HG02798 (cell line): ENCODE measurements around the gene TOP2B.
A peak's percentile ranks its signal among the peaks of the same experiment; 100 is the strongest.

ENCODE experiments used
- ATAC-seq: cut with Tn5 transposase; IDR thresholded peaks from one replicate; pipeline ENCODE4 v1.9.1; 2021; ENCODE audit warnings: mild to moderate bottlenecking; ENCODE audit not compliant: unreplicated experiment, poor library complexity

Gene TOP2B

DNA sequence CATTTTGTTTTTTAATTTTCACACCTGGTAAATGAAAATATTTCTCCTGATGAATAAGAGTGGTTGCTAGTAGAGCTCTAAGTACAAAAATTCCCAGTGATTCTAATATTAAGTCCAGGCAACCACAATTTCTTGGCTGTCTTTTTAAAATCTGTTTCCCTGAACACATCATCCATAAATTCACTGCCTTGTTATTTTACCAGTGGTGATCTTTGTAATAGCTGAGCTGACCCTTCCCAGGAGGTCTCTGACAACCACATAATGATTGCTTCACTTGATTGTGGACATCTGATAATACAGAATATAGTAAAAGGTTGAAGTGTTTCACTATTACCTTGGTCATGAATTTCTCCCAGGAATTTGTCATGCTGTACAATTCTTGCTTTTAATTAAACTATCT is 13.9 kb upstream of the TOP2B start:
- no peak for ATAC-seq

DNA sequence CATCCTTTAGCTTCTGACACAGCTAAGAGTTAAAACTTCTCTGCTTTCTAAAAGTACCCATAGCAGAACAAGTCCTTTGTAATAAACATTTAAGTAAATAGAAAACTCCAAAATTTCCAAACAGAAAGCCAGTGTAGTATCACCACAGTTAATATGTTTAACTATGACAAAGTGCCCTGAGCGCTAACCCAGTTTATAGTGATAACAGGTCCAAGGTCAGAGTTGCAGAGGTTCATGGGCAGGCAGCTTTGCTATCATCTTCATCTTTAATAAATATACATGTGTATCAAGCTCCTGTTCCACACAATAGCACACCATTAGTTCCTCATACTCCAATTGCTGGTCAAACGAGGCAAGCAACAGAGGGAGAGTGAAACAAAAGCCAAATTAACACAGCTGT is 12.4 kb upstream of the TOP2B start:
- no peak for ATAC-seq

DNA sequence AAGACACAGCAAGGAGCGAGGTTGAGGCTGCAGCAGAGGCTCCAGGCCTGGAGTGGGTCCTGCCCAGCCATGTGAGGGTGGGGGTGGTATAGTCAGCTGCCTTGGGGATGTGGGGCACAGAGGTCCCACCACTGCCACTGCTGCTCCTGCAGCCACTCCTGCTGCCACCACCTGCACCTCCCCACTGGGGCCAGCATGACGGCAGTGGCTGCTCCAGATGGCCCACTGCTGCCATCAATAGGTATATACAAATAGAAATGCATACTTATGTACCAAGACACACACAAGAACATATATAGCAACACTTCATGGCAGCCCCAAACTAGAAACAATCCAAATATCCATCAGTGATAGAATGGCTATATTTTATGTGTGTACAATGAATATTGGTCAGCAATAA is 10.0 kb upstream of the TOP2B start:
- no peak for ATAC-seq

DNA sequence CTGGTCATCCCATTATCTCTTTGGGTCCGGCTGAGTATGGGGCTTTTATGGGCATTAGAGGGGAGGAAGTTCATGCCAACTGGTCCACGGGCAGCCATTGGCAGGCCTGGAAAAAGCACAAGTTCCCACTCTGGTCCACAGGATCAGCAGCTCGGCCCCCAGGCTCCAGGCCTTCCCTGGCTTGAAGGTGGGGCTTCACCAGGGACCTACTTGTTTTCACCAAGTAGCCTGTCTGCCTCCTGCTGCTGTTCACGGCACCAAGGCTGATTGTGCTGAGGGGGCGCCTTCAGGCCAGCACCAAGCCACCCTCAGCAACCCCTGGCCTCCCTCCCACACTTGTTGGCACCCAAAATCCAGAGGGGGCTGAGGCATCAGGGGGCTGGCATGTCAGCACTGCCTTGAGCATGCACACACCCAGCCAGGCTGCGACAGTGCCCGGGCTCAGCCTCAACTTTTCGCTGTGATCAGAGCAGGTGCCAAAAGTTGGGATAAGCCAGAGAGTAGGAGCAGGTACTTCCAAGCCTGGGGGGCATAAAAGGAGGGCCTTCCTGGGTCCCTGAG is 9.1 kb upstream of the TOP2B start:
- no peak for ATAC-seq

DNA sequence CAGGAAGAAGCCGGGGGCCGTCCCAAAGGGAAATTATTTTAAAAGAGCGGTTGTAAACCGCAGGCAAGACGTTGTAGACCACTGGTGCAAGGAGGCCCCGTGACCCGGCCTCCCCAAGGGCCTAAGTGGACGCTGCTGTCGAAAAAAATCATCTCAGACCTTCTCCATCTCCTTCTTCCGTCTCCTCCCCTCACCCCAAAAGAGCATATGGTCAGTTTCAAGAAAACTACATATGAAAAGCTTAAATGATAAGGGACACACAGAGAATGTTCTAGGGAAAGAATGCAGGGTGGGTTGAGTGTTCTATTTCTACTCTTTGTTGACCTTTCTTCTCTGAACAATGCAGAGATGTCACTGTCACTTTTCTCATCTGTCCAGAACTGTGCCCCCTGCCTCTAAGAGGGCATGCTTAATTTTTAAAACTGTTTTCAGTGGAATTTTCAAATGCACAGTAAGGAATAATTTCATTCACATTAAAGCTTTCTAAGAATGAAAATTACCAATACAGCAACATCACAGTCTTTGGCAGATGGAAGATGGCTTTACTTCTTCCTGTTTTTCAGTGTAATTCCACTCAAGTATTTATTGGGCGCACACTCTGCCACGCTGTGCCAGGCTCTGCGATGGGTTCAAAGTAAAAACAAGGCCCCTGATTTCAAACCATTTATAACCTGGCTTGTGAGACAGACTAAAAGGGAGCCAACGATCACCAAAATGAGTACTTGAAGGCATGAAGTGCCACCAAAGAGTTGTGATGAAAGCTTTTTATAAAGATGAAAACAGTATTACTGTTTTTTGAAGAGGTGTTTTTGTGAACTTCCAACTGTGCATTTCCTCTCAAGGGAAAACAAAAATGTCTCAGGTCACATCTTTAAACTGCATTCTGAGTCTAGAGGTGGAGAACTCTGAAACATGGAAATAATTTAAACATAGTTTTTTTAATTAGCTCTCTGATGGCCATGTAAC is 891 bp upstream of the TOP2B start:
- ATAC-seq: peak; percentile 24

DNA sequence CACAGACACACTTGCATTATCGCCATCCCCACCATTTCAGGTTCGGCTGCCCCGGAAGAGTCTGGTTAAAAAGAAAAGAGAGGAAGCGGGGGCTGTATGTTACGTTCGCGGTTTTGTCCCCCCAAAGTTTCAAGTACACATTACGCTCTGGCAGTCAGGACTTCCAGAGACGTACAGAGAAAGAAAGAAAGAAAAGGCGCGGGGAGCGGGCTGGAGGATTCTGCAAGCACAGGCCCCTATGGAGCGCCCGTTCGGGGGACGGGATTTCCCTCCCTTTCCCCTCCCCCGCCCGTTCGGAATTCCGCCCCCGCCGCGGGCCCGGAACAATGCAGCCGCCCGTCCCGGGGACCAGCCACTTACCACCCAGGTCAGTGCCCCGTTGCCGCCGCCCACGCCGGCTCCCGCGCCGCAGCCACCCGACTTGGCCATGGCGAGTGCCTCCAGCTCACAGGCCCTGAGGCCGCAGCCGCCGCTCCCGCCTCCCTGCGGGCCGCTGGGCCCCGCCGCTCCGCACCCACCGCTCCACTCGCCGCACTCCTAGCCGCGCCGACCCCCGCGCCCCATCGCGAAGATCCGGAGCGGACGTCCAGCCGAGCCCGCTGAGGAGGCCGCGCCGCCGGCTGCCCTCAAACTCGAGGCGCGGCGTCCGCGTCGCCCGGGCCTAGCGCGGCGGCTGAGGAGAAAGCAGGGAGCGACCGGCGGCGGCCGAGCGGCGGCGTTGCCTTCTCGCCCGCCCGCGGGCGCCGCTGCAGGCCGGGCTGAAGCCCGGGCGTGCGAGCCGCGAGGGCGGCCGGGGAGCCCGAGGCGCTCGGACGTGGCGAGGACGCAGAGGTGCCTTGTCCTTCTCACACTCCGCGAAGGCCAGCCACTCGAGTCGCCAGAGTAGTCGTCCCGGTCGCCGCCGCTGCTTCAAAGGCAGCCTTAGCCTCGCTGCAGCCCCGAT is 567 bp downstream of the TOP2B start:
- peak; percentile 35 for ATAC-seq

DNA sequence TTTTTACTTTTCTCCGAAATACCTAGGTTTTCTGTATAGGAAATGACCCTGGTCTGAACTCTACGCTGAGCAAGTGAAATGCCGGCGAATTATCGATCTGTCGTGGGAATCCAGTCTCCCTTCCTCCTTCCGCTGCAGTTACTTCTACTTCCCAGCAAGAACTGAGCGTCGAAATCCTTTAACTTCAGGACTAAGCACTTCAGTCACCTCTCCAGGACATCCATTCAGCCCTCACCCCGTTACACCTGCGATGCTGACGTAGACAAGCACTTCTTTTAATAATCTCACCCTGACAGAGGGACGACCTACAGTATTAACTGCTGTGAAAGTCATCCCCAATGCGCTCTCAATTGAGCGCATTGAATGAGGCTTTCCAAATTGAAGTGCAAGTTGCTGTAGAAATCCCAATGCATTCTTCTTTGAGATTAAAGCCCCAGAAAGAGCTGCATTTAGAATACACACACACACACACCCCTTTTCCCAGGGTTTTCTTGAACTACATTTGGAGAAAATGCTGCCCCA is 1.3 kb downstream of the TOP2B start:
- ATAC-seq: no peak

DNA sequence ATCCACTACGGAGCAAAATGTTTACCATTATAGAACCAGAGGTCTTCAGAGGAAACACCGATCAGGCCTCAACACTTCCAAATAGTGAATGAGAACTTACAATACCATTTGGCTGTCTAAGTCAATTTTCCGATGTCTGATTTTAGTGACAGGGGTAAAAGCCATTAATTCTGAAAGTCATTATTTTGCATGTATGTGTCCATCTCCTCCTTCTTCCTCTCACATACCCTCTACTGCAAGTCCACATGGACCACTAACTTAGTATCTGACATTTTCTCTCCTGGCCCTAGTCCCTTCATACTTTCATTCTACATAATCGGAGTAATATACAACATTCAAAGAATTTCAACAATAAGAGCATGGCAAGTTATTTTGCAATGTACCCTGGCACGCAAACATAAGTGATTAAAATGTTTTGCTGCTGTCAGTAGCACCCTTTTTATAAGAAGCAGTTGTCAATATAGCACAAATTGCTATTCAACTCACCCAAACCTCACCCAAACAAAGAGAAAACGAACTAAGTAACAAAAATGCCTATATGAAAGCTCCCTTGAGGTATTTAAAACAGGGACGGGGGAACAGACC is 1.9 kb downstream of the TOP2B start:
- ATAC-seq: no peak

DNA sequence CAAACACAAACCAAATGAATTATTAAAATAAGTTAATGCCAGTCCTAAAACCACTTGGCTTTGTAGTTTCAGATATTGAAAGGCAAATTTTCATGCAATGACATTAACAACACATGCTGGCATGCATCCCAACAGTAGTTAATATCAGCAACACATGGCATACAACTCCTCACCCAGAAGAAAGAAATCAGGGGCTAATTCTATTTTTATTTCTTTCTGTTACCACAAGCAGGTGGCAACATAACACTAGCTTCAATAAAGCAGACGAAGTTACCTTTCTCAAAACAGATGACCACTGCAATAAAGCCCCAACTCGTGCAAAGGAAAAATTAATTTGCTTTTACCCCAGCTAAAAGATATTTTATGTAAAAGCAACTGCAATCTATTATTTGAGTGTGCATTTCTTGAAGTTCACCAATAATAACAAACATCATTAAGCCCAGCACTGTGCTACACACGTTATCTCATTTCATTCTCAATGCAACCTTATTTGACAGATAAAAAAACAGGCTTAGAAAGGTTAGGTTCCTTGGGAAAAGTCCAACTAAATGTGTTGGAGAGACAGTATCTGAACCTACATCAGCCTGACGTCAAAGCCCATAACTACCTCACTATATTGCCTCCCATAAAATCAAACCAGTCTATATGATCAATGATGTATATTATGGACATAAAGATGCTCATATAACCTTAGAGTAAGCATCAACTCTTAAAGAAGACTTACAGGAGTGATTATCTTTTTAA is 2.8 kb downstream of the TOP2B start:
- ATAC-seq: no peak

DNA sequence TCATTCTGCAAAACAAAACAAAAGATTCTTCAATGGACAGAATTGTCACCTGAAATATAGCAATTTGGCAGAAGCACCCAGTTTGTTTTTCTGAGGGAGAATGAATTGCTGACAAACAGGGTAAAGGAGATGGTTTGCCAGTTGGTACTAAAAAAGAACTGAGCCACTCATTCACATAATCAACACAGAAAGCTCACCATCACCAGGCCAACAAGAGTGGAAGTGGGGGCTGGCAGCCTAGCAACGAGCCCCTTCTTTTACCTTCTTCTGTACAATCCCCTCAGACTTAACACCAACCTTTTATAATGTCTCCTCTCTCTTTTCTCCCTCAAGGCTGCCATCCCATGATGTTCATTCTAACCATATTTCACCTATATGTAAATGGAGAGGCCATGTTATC is 5.9 kb downstream of the TOP2B start:
- no peak for ATAC-seq

DNA sequence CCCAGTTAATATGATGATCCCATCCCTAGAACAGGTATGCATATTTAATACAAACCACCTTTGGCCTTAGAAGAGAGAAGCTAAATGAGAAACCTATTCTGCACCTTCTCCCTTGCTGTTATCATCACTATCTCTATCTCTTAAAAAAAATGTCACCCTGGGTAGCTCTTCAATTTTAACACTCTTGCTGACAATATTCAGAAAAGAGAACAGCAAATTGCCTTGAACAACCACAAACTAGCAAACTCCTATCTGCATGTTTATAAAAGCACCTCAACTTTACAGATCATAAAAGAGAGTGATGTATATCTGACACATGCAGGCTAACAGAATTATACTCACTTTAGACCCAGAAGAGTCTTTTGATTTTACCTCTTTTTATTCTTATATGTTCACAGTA is 7.4 kb downstream of the TOP2B start:
- ATAC-seq: no peak

DNA sequence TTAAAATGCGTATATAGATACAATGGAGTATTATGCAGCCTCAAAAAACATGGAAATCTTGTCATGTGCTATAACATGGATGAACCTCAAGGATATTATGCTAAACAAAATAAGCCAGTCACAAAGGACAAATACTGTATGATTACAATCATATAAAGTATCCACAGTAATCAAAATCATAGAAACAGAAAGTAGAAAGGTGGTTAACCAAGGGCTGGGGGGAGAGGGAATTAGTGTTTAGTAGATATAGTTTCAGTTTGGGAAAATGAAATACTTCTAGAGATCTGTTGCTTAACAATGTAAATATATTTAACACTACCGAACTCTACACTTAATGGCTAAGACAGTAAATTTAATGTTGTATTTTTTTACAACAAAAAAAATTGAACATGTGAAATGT is 9.0 kb downstream of the TOP2B start:
- no peak for ATAC-seq

DNA sequence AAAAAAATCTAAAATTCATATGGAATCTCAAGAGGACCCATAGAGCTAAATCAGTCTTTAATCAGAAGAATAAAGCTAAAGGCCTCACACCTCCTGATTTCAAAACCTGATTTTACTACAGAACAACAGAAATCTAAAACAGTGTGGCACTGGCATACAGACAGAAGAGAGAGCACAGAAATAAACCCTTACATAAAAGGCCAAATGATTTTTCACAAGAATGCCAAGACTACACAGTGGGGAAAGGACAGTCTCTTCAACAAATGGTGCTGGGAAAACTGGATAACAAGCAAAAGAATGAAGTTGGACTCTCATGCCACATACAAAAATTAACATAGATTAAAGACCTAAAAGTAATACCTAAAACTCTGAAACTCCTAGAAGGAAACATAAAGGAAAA is 10.1 kb downstream of the TOP2B start:
- ATAC-seq: no peak

DNA sequence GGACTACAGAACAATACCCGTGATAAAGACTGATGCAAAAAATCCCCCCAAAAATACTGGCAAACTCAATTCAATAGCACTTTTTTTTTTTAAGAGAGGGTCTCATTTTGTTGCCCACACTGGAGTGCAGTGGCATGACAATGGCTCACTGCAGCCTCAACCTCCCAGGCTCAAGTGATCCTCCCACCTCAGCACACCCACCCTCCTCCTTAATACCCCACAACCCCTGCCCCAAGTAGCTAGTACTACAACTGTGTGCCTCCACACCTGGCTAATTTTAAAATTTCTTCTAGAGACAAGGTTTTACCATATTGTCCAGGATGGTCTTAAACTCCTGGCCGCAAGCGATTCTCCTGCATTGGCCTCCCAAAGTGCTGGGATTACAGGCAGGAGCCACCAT is 11.4 kb downstream of the TOP2B start:
- ATAC-seq: no peak

DNA sequence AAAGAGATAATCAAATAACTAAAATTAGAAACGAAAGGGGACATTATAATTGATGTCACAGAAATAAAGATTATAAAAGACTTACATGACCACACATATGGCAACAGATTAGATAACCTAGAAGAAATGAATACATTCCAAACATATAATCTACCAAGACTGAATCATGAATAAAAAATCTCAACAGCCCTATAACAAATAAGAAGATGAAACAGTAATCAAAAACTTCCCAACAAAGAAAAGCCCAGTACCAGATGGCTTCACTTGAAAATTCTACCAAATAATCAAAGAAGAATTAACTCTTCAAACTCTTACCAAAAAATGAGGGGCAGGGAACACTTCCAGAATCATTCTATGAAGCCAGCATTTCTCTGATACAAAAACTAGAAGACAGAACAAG is 11.8 kb downstream of the TOP2B start:
- ATAC-seq: no peak

DNA sequence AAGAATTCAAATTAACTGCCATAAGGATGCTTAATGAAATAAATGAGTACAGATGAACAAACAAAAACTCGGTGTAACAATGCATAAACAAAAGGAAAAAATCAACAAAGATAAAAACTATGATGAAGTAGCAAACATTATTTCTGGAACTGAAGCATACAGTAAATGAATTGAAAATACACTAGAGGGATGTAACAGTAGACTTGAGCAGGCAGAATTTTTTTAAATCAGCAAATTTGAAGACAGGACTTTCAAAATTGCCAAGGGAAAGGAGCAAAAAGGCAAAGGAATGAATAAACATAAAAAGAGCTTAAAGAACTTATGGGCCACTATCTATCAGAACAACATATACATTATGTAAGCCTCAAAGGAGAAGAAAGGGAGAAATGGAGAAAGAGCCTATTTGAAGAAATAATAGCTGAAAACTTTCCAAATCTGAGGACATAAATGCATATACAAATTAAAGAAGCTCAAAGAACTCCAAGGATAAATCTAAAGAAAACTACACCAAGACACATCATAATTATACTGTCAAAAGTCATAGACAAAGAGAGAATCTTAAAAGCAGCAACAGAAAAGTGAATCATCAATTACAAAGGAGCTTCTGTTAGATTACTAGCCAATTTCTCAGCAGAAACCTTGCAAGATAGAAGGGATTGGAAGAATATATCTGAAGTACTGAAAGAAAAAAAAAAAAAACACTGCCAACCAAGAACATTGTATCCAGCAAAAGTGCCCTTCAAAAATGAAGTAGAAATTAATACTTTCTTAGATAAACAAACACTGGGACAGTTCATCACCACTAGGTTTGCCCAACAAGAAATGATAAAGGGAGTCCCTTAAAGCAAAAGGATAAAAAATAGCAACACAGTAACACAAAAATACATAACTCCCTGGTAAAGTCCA is 15.5 kb downstream of the TOP2B start:
- ATAC-seq: no peak

DNA sequence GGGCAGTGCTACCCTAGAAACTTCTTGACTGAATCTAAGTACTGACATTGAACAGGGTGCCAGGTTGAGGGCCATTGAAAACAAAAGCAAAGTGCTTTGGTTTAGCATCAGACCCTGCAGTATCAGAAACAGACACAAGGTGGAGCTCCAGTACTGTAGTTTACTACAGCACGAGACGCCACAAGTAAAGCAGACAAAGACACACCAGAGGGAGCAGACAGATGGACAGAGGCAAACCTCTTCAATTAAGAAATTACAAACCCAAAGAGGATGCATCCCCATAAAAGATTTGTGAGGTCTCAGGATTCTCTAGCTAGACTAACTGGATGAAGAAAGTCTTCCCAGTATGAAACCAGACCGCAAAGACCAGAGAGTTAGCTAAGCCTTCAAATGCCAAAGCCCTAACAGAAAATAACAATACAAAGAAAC is 16.6 kb downstream of the TOP2B start:
- ATAC-seq: peak; percentile 96

DNA sequence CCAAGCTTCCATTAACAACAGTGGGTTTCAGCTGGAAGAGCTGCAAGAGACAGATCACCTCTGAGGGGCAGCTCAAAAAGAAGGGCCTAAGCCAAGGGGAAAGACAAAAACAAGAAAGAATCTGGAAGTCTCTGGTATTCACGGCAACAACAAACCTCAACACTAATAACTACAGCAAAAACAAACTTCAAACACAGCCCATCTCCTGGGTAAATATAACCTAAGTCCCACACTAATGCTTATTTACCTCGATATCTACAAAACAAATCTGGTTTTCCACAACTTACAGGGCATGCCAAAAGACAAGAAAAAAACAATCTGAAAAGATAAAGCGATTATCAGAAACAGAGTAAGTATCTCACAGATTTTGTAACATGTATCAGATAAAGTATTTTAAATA is 29.7 kb downstream of the TOP2B start:
- no peak for ATAC-seq

DNA sequence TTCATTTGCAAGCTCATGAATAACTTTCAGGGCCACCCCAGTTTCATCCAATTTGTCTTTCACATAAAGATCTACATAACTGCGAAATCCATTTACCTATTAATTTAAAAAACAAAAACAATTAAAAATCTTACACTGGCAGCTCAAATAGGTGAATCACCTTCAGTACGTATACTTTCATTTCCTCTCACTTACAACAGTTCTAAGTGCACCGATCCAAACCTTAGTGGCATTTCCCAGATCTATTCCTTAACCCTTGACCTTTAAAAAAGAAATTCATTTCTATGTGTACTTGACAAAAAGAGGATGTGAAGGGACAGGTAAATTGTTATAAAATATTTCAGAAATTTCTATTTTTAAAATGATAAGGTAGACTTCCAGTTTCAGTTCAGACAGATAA is 30.8 kb downstream of the TOP2B start:
- no peak for ATAC-seq
